IMR-90 (cell line): ENCODE measurements around the gene ZSCAN5A.

ENCODE experiments used
- CEBPB ChIP-seq: IDR thresholded peaks from 2 replicates; pipeline ENCODE4 v1.6.1; 2012; ENCODE audit warnings: low read depth, low read length, improper control_type of control experiment
- CHD1 ChIP-seq: IDR thresholded peaks from 2 replicates; pipeline ENCODE4 v1.6.1; 2012; ENCODE audit warnings: low read depth, low read length, improper control_type of control experiment
- MXI1 ChIP-seq: IDR thresholded peaks from 2 replicates; pipeline ENCODE4 v1.6.1; 2012; ENCODE audit warnings: low read depth, mild to moderate bottlenecking, low read length, moderate library complexity, borderline replicate concordance
- SMC3 ChIP-seq: fragments of 150-350 bp; IDR thresholded peaks from 2 replicates; pipeline ENCODE4 v1.6.1; 2016; ENCODE audit warnings: low read depth, mild to moderate bottlenecking, antibody characterized with exemption, low read length, moderate library complexity
- USF2 ChIP-seq: fragments of 150-350 bp; IDR thresholded peaks from 2 replicates; pipeline ENCODE4 v1.6.1; 2017; ENCODE audit warnings: mild to moderate bottlenecking, antibody characterized with exemption, low read length, low read depth
- TF ChIP-seq, protein P1 (sequence below): conservative IDR thresholded peaks from 2 replicates; pipeline ENCODE4 v1.5.1; 2012; ENCODE audit warnings: mild to moderate bottlenecking, low read depth, low read length, improper control_type of control experiment

- TF ChIP-seq, protein P1, sequence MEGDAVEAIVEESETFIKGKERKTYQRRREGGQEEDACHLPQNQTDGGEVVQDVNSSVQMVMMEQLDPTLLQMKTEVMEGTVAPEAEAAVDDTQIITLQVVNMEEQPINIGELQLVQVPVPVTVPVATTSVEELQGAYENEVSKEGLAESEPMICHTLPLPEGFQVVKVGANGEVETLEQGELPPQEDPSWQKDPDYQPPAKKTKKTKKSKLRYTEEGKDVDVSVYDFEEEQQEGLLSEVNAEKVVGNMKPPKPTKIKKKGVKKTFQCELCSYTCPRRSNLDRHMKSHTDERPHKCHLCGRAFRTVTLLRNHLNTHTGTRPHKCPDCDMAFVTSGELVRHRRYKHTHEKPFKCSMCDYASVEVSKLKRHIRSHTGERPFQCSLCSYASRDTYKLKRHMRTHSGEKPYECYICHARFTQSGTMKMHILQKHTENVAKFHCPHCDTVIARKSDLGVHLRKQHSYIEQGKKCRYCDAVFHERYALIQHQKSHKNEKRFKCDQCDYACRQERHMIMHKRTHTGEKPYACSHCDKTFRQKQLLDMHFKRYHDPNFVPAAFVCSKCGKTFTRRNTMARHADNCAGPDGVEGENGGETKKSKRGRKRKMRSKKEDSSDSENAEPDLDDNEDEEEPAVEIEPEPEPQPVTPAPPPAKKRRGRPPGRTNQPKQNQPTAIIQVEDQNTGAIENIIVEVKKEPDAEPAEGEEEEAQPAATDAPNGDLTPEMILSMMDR: no peak
- TF ChIP-seq USF2: no peak
- TF ChIP-seq CHD1: no peak
- TF ChIP-seq MXI1: no peak
- no peak for TF ChIP-seq CEBPB
- no peak for TF ChIP-seq SMC3
These were observed 2.3 kb downstream of the ZSCAN5A start for GRCh38 chr19:56312342-56312741.
